ENCODE data around the gene DEDD2. TPM values are rescaled to one million over a fixed set of nuclear protein-coding genes. Genes with fewer than 3 reads are reported as not detected.
A peak's percentile ranks its signal among the peaks of the same experiment; 100 is the strongest.

Gene DEDD2
- total and polyA plus RNA-seq, 11 donors = 11.1 to 24.1 (median 17.2) TPM

GRCh38 chr19:42226886-42227285 lies 9.4 kb upstream of the DEDD2 start:
- Histone ChIP-seq H3K4me1 (peaks cover 0 to 11% (median 0%) of the 10 kb centered on the region in 12 donors), H3K27me3 (no peaks in the 10 kb centered on the region), H3K27ac (no peak overlapping the region), H3K4me3 (no peak overlapping the region), H3K9me3 (no peaks in the 10 kb centered on the region), H3K36me3 (peaks cover 0 to 86% (median 72%) of the 10 kb centered on the region in 9 donors)
- TF ChIP-seq POLR2A (IDR thresholded peaks at IDR 0.05) = no peak
- TF ChIP-seq, protein P1, sequence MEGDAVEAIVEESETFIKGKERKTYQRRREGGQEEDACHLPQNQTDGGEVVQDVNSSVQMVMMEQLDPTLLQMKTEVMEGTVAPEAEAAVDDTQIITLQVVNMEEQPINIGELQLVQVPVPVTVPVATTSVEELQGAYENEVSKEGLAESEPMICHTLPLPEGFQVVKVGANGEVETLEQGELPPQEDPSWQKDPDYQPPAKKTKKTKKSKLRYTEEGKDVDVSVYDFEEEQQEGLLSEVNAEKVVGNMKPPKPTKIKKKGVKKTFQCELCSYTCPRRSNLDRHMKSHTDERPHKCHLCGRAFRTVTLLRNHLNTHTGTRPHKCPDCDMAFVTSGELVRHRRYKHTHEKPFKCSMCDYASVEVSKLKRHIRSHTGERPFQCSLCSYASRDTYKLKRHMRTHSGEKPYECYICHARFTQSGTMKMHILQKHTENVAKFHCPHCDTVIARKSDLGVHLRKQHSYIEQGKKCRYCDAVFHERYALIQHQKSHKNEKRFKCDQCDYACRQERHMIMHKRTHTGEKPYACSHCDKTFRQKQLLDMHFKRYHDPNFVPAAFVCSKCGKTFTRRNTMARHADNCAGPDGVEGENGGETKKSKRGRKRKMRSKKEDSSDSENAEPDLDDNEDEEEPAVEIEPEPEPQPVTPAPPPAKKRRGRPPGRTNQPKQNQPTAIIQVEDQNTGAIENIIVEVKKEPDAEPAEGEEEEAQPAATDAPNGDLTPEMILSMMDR (IDR thresholded peaks at IDR 0.05) = no peak
- DNase-seq = no peak
- 89 to 100% (median 92%) methylated on average over 1 of the region's 1 CpG for WGBS, 4 donors
- intact Hi-C loops (cut with DNase I) = no loop called here
- no peak for ATAC-seq

DNA sequence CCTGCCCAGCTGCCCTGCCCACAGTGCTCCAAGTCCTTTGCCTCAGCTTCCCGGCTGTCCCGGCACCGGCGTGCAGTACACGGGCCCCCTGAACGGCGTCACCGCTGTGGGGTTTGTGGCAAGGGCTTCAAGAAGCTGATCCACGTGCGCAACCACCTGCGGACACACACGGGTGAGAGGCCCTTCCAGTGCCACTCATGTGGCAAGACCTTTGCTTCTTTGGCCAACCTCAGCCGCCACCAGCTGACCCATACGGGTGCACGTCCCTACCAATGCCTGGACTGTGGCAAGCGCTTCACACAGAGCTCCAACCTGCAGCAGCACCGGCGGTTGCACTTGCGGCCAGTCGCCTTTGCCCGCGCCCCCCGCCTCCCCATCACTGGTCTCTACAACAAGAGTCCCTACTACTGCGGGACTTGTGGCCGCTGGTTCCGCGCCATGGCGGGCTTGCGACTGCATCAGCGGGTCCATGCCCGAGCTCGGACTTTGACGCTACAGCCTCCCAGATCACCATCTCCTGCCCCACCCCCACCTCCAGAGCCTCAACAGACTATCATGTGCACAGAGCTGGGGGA lies 8.3 kb upstream of the DEDD2 start:
- Histone ChIP-seq H3K27ac (no peak overlapping the region), H3K9me3 (no peaks in the 10 kb centered on the region), H3K27me3 (no peaks in the 10 kb centered on the region), H3K4me1 (peaks cover 0 to 17% (median 10%) of the 10 kb centered on the region in 12 donors), H3K36me3 (peaks cover 0 to 75% (median 61%) of the 10 kb centered on the region in 9 donors), H3K4me3 (no peak overlapping the region)
- WGBS, 4 donors = 95 to 98% (median 96%) methylated on average over 25 to 33 of the region's 33 CpGs
- TF ChIP-seq POLR2A (IDR thresholded peaks at IDR 0.05) = no peak
- TF ChIP-seq, protein P1 (IDR thresholded peaks at IDR 0.05) = no peak
- no peak for DNase-seq
- intact Hi-C loops (cut with DNase I) = no loop called here
- ATAC-seq = no peak

- Histone ChIP-seq H3K4me1 (peaks cover 0 to 21% (median 12%) of the 10 kb centered on the region in 12 donors), H3K9me3 (no peaks in the 10 kb centered on the region), H3K27me3 (no peaks in the 10 kb centered on the region), H3K4me3 (no peak overlapping the region), H3K27ac (no peak overlapping the region), H3K36me3 (peaks cover 0 to 68% (median 56%) of the 10 kb centered on the region in 9 donors)
- DNase-seq (no peak), ATAC-seq (no peak)
- TF ChIP-seq, protein P1 (IDR thresholded peaks at IDR 0.05) = no peak
- TF ChIP-seq POLR2A (IDR thresholded peaks at IDR 0.05) = no peak
- intact Hi-C loops (cut with DNase I) = no loop called here
- WGBS, 4 donors = 91 to 96% (median 95%) methylated on average over 34 to 37 of the region's 37 CpGs
Observed at GRCh38 chr19:42224940-42225717, 7.7 kb upstream of the DEDD2 start.

- H3K4me1 ChIP-seq = peaks cover 0 to 53% (median 33%) of the 10 kb centered on the region in 12 donors
- intact Hi-C loops (cut with DNase I) = loop anchor here in 1 of 10 donors (1.0 kb wide), 1 partner anchor 22 kb away; the partner anchor contains the start of gene GSK3A
- WGBS, 4 donors = 2 to 3% (median 3%) methylated on average over 6 of the region's 6 CpGs
- H3K36me3 ChIP-seq = peaks cover 0 to 24% (median 17%) of the 10 kb centered on the region in 9 donors
- H3K4me3 ChIP-seq = peak overlapping the region; percentile 64 to 98 (median 89)
- DNase-seq (no peak), ATAC-seq (no peak)
- H3K9me3 ChIP-seq = no peaks in the 10 kb centered on the region
- H3K27me3 ChIP-seq = no peaks in the 10 kb centered on the region
- TF ChIP-seq, protein P1 (IDR thresholded peaks at IDR 0.05) = no peak
- no peak for TF ChIP-seq POLR2A (IDR thresholded peaks at IDR 0.05)
- H3K27ac ChIP-seq = peak overlapping the region in 9 of 12 donors; percentile 36 to 93 (median 81)
Observed at GRCh38 chr19:42220751-42221097, 3.2 kb upstream of the DEDD2 start.
